ENCODE results near the gene MBOAT1.

DNA sequence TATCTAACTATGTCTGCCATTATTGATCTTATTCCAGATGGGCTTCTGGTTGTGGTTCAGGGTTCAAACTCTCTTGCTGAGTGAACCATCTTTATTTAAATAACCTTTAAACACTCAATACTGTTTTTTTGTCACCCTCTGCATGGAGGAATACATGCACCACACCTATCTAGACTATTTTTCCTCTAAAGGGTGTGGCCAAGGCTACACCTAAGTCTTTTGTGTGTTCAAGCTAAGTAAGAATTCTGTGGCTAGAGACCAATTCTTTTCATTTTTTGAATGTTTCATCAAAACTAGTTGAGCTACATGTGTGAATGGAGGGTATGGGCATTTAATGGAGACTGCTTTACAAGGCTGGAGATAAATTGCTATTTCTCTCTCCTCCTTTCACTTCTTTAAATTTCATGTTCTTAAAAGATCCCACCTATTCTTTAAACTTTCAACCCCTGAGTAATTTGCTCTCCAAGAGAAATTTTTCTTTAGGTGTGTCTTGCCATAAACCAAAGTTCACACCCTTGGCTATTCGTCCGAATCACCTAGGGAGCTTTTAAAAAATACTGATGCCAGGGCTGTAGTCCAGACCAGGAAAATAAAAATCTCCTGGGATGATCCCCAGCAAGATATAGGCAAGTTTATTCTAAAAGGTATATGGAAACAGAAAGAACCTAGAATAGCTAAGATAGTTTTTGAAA lies 24.8 kb upstream of the MBOAT1 start:
- TF ChIP-seq, protein P1, sequence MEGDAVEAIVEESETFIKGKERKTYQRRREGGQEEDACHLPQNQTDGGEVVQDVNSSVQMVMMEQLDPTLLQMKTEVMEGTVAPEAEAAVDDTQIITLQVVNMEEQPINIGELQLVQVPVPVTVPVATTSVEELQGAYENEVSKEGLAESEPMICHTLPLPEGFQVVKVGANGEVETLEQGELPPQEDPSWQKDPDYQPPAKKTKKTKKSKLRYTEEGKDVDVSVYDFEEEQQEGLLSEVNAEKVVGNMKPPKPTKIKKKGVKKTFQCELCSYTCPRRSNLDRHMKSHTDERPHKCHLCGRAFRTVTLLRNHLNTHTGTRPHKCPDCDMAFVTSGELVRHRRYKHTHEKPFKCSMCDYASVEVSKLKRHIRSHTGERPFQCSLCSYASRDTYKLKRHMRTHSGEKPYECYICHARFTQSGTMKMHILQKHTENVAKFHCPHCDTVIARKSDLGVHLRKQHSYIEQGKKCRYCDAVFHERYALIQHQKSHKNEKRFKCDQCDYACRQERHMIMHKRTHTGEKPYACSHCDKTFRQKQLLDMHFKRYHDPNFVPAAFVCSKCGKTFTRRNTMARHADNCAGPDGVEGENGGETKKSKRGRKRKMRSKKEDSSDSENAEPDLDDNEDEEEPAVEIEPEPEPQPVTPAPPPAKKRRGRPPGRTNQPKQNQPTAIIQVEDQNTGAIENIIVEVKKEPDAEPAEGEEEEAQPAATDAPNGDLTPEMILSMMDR (IDR thresholded peaks at IDR 0.05), result no peak
- no peak for TF ChIP-seq POLR2A (IDR thresholded peaks at IDR 0.05)
